ENCODE results near the gene ANKUB1. TPM values are rescaled to one million over a fixed set of nuclear protein-coding genes. Genes with fewer than 3 reads are reported as not detected.

ANKUB1 gene
- total RNA-seq, 2 donors from 2014 or later = not detected

DNA sequence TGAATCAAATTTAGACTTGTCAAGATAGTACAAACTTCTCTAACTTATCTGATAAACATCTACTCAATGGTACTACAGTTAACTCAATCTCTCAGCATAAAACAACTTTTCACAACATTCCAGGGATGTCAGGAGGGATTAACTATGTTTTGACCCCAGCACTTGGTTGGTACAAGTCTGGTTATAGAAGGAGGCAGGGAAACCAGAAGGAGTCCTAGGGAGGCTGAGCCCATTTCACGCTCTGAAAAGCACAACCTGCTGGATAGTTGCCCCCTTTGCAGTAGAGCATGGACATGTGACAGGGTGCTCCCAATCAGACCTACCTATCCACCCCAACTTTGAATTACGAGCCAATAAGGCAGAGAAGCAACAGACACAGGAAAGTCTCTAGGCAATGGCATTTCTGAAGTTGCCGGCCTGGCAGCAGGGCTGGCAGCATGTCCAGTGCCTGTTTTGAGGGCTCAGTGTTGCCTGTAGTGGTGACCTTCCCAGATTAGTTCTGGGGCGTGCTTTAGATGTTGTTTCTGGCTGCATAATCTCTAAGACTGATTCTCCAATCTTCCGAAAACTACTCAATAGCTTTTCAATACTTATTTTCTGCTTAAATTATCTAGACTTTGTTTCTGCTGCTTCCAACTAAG lies 8.2 kb downstream of the ANKUB1 start:
- TF ChIP-seq POLR2A (IDR thresholded peaks at IDR 0.05) (no peak), POLR2AphosphoS5 (IDR thresholded peaks at IDR 0.05) (no peak)
- TF ChIP-seq, protein P1, sequence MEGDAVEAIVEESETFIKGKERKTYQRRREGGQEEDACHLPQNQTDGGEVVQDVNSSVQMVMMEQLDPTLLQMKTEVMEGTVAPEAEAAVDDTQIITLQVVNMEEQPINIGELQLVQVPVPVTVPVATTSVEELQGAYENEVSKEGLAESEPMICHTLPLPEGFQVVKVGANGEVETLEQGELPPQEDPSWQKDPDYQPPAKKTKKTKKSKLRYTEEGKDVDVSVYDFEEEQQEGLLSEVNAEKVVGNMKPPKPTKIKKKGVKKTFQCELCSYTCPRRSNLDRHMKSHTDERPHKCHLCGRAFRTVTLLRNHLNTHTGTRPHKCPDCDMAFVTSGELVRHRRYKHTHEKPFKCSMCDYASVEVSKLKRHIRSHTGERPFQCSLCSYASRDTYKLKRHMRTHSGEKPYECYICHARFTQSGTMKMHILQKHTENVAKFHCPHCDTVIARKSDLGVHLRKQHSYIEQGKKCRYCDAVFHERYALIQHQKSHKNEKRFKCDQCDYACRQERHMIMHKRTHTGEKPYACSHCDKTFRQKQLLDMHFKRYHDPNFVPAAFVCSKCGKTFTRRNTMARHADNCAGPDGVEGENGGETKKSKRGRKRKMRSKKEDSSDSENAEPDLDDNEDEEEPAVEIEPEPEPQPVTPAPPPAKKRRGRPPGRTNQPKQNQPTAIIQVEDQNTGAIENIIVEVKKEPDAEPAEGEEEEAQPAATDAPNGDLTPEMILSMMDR (IDR thresholded peaks at IDR 0.05) = no peak
- Histone ChIP-seq H3K4me3 (no peak overlapping the region), H3K36me3 (no peaks in the 10 kb centered on the region), H3K9me3 (no peaks in the 10 kb centered on the region), H3K4me1 (replicated peaks) (no peaks in the 10 kb centered on the region), H3K27me3 (replicated peaks; ENCODE audit: insufficient read depth) (no peaks in the 10 kb centered on the region), H3K27ac (no peak overlapping the region)
- intact Hi-C loops (cut with DNase I) = no loop called here
- no peak for DNase-seq (ENCODE audit: low spot score)
- WGBS = 92% methylated on average over 5 of the region's 5 CpGs

DNA sequence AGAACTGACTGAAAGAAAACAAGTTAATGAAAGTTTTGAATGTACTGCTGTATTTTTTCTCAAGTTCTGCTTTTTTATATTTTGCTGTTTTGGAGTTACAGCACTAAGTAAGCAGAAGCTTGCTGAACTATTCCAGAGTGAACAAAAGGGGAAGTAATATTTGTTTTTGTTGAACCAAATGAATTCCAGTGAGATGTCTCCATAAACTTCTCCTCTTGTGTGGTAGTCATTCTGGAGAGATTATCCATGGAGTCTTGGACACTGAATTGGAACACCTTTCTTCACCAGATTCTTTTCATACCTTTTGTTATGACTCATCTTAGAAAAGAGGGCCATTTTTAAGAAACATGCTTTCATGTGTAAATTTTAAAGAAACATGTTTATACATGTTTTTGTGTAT lies 8.8 kb downstream of the ANKUB1 start:
- H3K9me3 ChIP-seq = no peaks in the 10 kb centered on the region
- H3K27me3 ChIP-seq (replicated peaks; ENCODE audit: insufficient read depth) = no peaks in the 10 kb centered on the region
- no peaks in the 10 kb centered on the region for H3K36me3 ChIP-seq
- H3K4me1 ChIP-seq (replicated peaks) = no peaks in the 10 kb centered on the region
- intact Hi-C loops (cut with DNase I) = no loop called here
- no peak overlapping the region for H3K4me3 ChIP-seq
- DNase-seq (ENCODE audit: low spot score) = no peak
- no peak for TF ChIP-seq POLR2A (IDR thresholded peaks at IDR 0.05)
- TF ChIP-seq, protein P1 (IDR thresholded peaks at IDR 0.05) = no peak
- no peak for TF ChIP-seq POLR2AphosphoS5 (IDR thresholded peaks at IDR 0.05)
- H3K27ac ChIP-seq = no peak overlapping the region

DNA sequence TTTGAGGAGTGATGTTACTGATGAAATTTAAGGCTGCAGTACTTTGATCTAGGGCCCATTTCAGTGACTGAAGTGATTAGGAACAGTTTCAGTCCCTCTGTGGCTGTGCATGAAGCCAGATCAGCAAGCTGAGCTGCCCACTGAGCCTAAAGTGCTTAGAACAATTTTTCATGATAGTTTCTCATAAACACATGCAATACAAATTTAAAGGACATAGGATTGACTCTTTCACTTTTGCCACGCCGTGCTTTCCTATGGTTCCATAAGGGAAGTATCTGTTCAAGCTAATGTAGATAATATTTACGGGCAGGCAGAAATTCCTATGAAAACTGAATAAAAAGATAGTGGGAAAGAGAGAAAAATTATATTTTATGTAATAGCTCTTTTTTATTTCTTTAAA lies 10.6 kb downstream of the ANKUB1 start:
- no peaks in the 10 kb centered on the region for H3K9me3 ChIP-seq
- no peaks in the 10 kb centered on the region for H3K4me1 ChIP-seq (replicated peaks)
- WGBS = 90% methylated on average over 3 of the region's 3 CpGs
- DNase-seq (ENCODE audit: low spot score) = no peak
- H3K27me3 ChIP-seq (replicated peaks; ENCODE audit: insufficient read depth) = no peaks in the 10 kb centered on the region
- intact Hi-C loops (cut with DNase I) = no loop called here
- no peak overlapping the region for H3K4me3 ChIP-seq
- no peak overlapping the region for H3K27ac ChIP-seq
- TF ChIP-seq POLR2AphosphoS5 (IDR thresholded peaks at IDR 0.05) (no peak), POLR2A (IDR thresholded peaks at IDR 0.05) (no peak)
- TF ChIP-seq, protein P1 (IDR thresholded peaks at IDR 0.05) = no peak
- H3K36me3 ChIP-seq = no peaks in the 10 kb centered on the region

DNA sequence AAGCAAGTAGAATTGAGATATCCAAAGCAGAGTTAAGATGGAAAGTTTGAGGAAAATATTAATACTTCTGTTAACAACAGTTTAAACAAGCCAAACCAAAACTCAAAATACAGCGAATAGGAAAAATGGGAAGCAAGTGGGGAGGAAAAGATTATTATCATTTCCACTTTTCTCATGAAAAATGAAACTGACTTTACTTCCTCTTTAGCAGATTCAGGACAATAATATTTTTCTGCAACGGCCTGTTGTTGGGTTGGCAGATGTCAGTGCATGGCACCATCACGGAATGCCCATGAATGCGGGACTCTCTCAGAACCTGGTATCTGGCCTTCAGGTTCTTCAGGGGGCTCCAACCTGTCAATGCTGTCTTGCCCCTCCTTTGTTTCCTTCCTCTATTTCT lies 11.1 kb downstream of the ANKUB1 start:
- no peak overlapping the region for H3K4me3 ChIP-seq
- TF ChIP-seq, protein P1 (IDR thresholded peaks at IDR 0.05) = no peak
- TF ChIP-seq POLR2A (IDR thresholded peaks at IDR 0.05) (no peak), POLR2AphosphoS5 (IDR thresholded peaks at IDR 0.05) (no peak)
- 75% methylated on average over 4 of the region's 4 CpGs for WGBS
- intact Hi-C loops (cut with DNase I) = no loop called here
- no peaks in the 10 kb centered on the region for H3K9me3 ChIP-seq
- H3K4me1 ChIP-seq (replicated peaks) = no peaks in the 10 kb centered on the region
- H3K36me3 ChIP-seq = no peaks in the 10 kb centered on the region
- no peak overlapping the region for H3K27ac ChIP-seq
- no peak for DNase-seq (ENCODE audit: low spot score)
- no peaks in the 10 kb centered on the region for H3K27me3 ChIP-seq (replicated peaks; ENCODE audit: insufficient read depth)
